Keratinocyte (primary cell): ENCODE results near the gene GDPD5. TPM values are rescaled to one million over a fixed set of nuclear protein-coding genes. Genes with fewer than 3 reads are reported as not detected.

ENCODE experiments used
- DNase-seq: peaks from one replicate; pipeline ENCODE4 v3.0.0-alpha.2; 2011; ENCODE audit warnings: low read depth, missing footprints, low spot score
- FAIRE-seq: peaks from 2 replicates; lab custom pipeline; 2011; peaks lifted over from hg19 to GRCh38; lab: Jason Lieb, UNC
- H2AFZ ChIP-seq: 2 replicates; pipeline ENCODE4 v1.6.0; 2012; ENCODE audit warnings: low read length, control low read depth, inconsistent platforms; ENCODE audit not compliant: control insufficient read depth
- H3K27ac ChIP-seq: 2 replicates; pipeline ENCODE4 v1.5.1; 2011; ENCODE audit warnings: low read length; ENCODE audit not compliant: control insufficient read depth, insufficient read depth
- H3K27me3 ChIP-seq: 3 replicates; pipeline ENCODE4 v1.6.0; 2011; ENCODE audit warnings: low read length; ENCODE audit not compliant: control insufficient read depth, insufficient read depth; ENCODE audit errors: extremely low read depth
- H3K36me3 ChIP-seq, 2 experiments: 2 replicates in 1 of 2; 3 replicates in 1 of 2; pipeline ENCODE4 v1.5.1; 2011; ENCODE audit warnings: low read length in 2 of 2, mild to moderate bottlenecking in 1 of 2; ENCODE audit not compliant: control insufficient read depth in 2 of 2, insufficient read depth in 2 of 2; ENCODE audit errors: extremely low read depth in 1 of 2
- H3K4me1 ChIP-seq: 3 replicates; pipeline ENCODE4 v1.5.1; 2011; ENCODE audit warnings: low read length; ENCODE audit not compliant: control insufficient read depth, insufficient read depth; ENCODE audit errors: extremely low read depth
- H3K4me2 ChIP-seq: 3 replicates; pipeline ENCODE4 v1.6.0; 2011; ENCODE audit warnings: low read depth, low read length; ENCODE audit not compliant: control insufficient read depth, insufficient read depth; ENCODE audit errors: extremely low read depth
- H3K4me3 ChIP-seq, 3 experiments: fragments of 200-600 bp in 1 of 3; sonication (generic) in 1 of 3; 2 replicates in 2 of 3; 3 replicates in 1 of 3; pipeline ENCODE4 v1.5.1; 2011 to 2016; ENCODE audit warnings: low read length in 3 of 3, mild to moderate bottlenecking in 3 of 3, control low read depth in 2 of 3, inconsistent platforms in 1 of 3, low read depth in 1 of 3, mixed read lengths in 1 of 3, mixed run types in 1 of 3, moderate library complexity in 1 of 3; ENCODE audit not compliant: control insufficient read depth in 2 of 3, insufficient read depth in 2 of 3; ENCODE audit errors: extremely low read depth in 1 of 3
- H3K79me2 ChIP-seq: 2 replicates; pipeline ENCODE4 v1.6.0; 2012; ENCODE audit warnings: low read length; ENCODE audit not compliant: control insufficient read depth, insufficient read depth
- H3K9ac ChIP-seq: 3 replicates; pipeline ENCODE4 v1.6.0; 2011; ENCODE audit warnings: low read length; ENCODE audit not compliant: control insufficient read depth, insufficient read depth; ENCODE audit errors: extremely low read depth
- H3K9me1 ChIP-seq: 3 replicates; pipeline ENCODE4 v1.6.0; 2011; ENCODE audit warnings: low read length; ENCODE audit not compliant: control insufficient read depth, insufficient read depth; ENCODE audit errors: extremely low read depth
- H3K9me3 ChIP-seq: 2 replicates; pipeline ENCODE4 v1.5.1; 2012; ENCODE audit warnings: low read depth, low read length; ENCODE audit not compliant: control insufficient read depth
- H4K20me1 ChIP-seq: 3 replicates; pipeline ENCODE4 v1.6.0; 2011; ENCODE audit warnings: low read length; ENCODE audit not compliant: control insufficient read depth, insufficient read depth; ENCODE audit errors: extremely low read depth
- CTCF ChIP-seq, 3 experiments: IDR thresholded peaks in 1 of 3; conservative IDR thresholded peaks in 1 of 3; optimal IDR thresholded peaks in 1 of 3; 2 replicates in 2 of 3; 3 replicates in 1 of 3; pipeline versions ENCODE3 to v1.5.1; 2011; ENCODE audit warnings: low read length in 3 of 3, mild to moderate bottlenecking in 3 of 3, moderate library complexity in 2 of 3, control low read depth in 1 of 3, inconsistent platforms in 1 of 3; ENCODE audit not compliant: insufficient read depth in 2 of 3; ENCODE audit errors: extremely low read depth in 1 of 3
- EZH2 ChIP-seq: IDR thresholded peaks from one replicate; pipeline ENCODE4 v1.6.1; 2012; ENCODE audit warnings: inconsistent platforms, mild to moderate bottlenecking, low read length, moderate library complexity
- dilution Hi-C: fragments of 300-500 bp; cut with MboI; formaldehyde crosslinking; loops from one replicate; pipeline ENCODE4 v1.7.0; 2020; ENCODE audit warnings: low sequenced_read_pairs; ENCODE audit not compliant: extremely low pct_ligation_motif_present
- polyA plus RNA-seq, 5 experiments: library from polyadenylated mRNA; depleted of rRNA in 3 of 5; stranded (reverse) in 3 of 5; stranded (forward) in 1 of 5; unstranded in 1 of 5; fragments of >200 nt; gene quantifications; 1 replicate in 1 of 5; 2 replicates in 3 of 5; 3 replicates in 1 of 5; pipeline versions ENCODE4 v1.2.1 to v1.2.3, GENCODE V29; 2011 to 2012; ENCODE audit warnings: missing spikeins in 2 of 5, low read depth in 1 of 5, low replicate concordance in 1 of 5

Gene GDPD5
- polyA plus RNA-seq, 1 donor (not counting 4 experiments of a cell fraction or from before 2014, with no cell fraction given) = 2.1 TPM

DNA sequence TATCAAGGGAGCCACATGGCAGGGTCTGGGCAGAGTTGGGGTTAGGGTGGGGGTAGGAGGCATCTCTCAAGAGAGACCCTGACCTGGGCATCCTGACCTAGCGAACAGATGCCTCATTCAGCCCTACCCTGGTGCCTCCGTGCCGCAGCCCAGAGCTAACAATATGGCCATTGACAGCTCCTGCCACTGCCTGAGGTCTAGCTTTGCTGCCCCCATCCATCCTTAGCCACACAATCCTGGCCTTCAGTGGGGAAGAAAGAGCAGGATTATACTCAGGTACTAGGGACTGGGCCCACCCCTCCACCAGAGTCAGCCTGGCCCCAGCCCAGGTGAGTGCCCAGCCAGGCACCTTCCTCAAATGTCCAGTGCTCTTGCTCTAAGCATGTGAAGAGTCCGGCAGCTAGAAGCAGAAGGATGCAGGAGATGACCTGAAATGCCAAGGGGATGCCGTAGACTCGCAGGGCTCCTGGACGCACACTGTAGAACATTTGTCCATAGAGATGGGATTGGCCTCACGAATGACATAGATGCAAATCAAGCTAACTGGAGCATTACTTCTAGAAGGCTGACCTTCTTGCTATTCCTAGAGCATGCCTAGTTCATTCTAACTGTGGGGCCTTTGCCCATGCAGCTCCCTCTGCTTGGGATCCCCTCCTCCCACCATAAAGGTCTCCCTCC lies 23.0 kb upstream of the GDPD5 start:
- Histone ChIP-seq H3K79me2 (no peaks in the 10 kb centered on the region), H3K27ac (no peak overlapping the region), H4K20me1 (no peaks in the 10 kb centered on the region), H3K4me1 (no peaks in the 10 kb centered on the region), H3K4me2 (no peak overlapping the region), H3K9me3 (no peaks in the 10 kb centered on the region), H3K4me3 (no peak overlapping the region), H2AFZ (no peak overlapping the region), H3K9ac (no peak overlapping the region), H3K27me3 (no peaks in the 10 kb centered on the region), H3K36me3 (no peaks in the 10 kb centered on the region), H3K9me1 (no peaks in the 10 kb centered on the region)
- TF ChIP-seq CTCF (optimal IDR thresholded peaks at IDR 0.05 in 1 of 3, IDR thresholded peaks at IDR 0.05 in 1 of 3, conservative IDR thresholded peaks at IDR 0.05 in 1 of 3; ENCODE audit: extremely low read depth in 1 of 3, insufficient read depth in 2 of 3, low read length in 3 of 3) (no peak), EZH2 (no peak)
- DNase-seq = no peak
- FAIRE-seq = no peak
- dilution Hi-C loops = no loop called here

- Histone ChIP-seq H3K9ac (no peak overlapping the region), H3K9me1 (no peaks in the 10 kb centered on the region), H3K4me3 (no peak overlapping the region), H3K36me3 (no peaks in the 10 kb centered on the region), H4K20me1 (no peaks in the 10 kb centered on the region), H2AFZ (no peak overlapping the region), H3K9me3 (no peaks in the 10 kb centered on the region), H3K4me1 (no peaks in the 10 kb centered on the region), H3K27ac (no peak overlapping the region), H3K27me3 (no peaks in the 10 kb centered on the region), H3K79me2 (no peaks in the 10 kb centered on the region), H3K4me2 (no peak overlapping the region)
- no peak for FAIRE-seq
- no peak for DNase-seq
- dilution Hi-C loops = no loop called here
- TF ChIP-seq CTCF (optimal IDR thresholded peaks at IDR 0.05 in 1 of 3, IDR thresholded peaks at IDR 0.05 in 1 of 3, conservative IDR thresholded peaks at IDR 0.05 in 1 of 3; ENCODE audit: extremely low read depth in 1 of 3, insufficient read depth in 2 of 3, low read length in 3 of 3) (peak; percentile 74 to 85 (median 80)), EZH2 (no peak)
Observed at GRCh38 chr11:75547617-75548058, 21.9 kb upstream of the GDPD5 start.
